HG02798 (cell line): ENCODE data around the gene SOX18.

ENCODE experiments used
- ATAC-seq: cut with Tn5 transposase; IDR thresholded peaks from one replicate; pipeline ENCODE4 v1.9.1; 2021; ENCODE audit warnings: mild to moderate bottlenecking; ENCODE audit not compliant: unreplicated experiment, poor library complexity

The SOX18 gene

GRCh38 chr20:64080813-64081623 is 31.6 kb upstream of the SOX18 start:
- ATAC-seq: no peak

GRCh38 chr20:64080013-64080812 is 30.8 kb upstream of the SOX18 start, which contains the start of gene OPRL1:
Gene OPRL1, plus strand, starts transcription at chr20:64080082. Its CDS starts 12,639 bp downstream, at chr20:64092721.
- no peak for ATAC-seq

DNA sequence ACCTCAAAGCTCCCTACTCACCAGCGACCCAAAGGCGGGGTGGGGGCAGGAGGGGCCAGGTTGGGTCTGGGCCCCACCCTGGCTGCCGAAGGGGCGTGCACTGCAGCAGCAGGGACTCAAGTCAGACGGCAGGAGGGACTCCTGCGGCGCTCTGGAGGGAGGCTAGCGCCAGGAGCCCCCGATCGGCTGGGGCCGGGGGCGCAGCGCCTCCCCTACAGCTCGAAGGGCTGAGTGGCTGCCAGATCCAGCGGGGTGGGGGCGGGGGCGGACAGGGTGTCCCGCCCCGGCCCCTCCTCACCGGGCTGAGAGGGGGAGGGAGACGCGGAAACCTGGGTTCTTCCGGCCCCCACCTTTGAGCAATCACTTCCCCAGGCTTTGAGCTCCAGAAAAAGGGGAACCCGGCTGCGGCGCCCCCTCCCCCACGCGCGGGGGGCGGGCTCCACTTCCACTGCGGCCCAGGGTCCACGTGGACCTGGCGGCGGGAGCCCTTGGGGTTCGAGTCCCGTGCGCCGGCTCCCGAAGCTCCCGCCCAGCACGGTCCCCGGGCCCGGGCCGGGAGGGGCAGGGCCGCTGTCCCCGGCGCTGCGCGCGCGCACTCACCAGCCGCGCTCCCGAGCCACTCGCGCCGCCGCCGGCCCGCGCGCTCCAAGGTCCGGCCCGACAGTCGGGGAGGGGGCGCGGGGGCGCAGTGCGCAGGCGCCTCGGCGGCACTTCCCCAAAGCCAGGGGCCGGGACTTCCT is 30.0 kb upstream of the SOX18 start, which contains the start of gene RGS19:
Gene RGS19 (minus strand): TSS at position 246 of the 740 bp plus-strand sequence. CDS start 2,632 bp downstream, outside the sequence.
- ATAC-seq: peak; percentile 57

DNA sequence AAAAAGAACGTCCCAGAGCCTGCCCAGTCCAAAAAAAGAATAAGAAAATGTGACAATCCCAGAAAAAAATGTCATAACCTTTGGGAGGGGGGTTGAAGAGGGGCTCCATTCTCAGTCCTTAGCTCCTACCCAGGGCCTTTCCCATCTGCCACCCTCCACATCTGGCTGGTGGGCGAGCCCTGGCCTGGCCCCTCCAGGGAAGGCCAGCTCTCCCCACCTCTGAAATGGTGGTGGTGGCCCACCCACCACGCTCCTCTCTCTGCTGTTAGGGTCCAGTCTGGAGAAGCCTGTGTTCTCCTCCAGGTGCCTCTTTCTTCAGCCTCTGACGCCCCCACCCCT is 29.5 kb upstream of the SOX18 start:
- ATAC-seq: no peak

DNA sequence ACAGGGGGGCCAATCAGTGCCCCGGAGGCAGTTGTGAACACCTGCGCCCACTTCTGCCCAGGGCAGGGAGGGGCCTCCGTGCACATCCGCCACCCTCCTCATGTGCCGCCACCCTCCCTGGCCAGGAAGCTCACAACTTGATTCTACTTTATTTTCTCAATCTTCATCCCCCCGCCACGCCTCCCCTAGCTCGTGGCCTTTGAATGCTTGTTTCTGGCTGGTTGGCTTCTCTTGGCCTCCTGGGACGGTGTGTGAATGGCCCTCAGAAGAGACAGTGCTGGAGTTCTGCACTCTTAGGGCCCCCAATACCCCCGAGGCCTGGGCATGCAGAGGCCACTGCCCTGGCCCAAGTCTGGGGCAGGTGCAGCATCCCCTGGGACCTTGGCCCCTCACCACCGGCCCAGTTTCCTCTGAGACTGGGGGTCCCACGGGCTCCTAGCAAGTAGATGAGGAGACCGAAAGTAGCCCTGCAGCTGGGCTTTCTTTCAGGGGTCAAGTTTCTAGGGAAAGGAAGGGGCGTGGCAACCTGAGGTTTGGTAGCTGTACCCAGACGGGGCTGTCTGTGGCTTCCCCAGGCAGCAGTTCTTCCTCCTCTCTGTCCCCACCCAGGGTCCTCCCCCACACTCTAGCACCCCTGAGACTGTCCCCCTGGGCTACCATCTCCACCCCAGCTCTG is 28.6 kb upstream of the SOX18 start:
- ATAC-seq: no peak

- ATAC-seq: no peak
These were observed 28.1 kb upstream of the SOX18 start for GRCh38 chr20:64077541-64077875.

DNA sequence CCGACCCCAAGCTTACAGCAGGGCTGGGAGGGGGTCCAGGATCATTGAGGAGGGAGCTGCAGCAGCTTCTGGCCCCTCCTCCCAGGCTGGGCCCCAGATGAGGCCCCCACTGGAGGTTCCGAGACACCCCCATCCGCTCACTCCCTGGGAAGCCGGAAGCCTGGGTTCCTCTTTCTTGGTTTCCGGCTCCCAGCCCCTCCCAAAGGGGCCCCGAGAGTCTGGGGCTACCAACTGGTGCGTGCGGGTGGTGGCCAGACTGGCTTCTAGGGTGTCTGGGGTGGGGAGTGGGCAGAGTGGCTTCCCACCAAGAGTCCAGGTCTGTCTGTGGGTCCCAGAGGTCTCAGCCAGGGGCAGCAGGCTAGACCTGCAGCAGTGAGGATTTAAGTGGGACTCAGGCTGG is 27.7 kb upstream of the SOX18 start:
- no peak for ATAC-seq

GRCh38 chr20:64076061-64076997 is 26.9 kb upstream of the SOX18 start:
- no peak for ATAC-seq

DNA sequence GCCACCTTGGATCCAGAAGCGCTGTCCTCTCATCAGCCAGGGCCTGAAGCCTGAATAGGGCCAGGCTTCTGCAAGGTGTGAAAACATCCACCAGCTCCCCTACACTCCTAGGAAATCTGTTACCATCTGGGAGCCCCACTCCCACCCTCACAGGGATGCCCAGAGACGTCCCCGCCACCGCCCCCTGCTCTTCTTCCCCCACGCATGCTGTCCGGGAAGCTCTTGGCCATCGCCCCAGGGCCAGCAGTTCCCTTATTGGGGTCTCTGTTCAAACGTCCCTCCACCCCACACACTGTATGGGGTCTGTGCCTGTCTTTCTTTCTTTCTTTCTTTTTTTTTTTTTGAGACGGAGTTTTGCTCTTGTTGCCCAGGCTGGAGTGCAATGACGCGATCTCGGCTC is 26.1 kb upstream of the SOX18 start:
- ATAC-seq: no peak

DNA sequence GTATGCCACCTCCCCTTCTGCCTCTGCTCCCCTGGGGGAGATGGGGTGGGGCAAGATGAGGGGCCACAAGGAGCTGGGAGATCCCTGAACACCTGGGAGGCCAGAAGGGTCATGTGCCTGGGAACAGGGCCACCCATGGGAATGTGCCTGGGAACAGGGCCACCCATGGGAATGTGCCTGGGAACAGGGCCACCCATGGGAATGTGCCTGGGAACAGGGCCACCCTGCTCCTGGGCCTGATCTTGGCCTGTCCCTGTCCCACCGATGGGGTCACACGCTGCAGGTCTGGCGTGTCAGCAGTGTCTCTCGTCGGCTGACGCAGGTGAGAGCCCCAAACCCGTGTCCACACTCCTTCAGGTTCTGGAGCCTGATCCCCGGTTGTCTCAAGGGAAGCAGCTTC is 25.5 kb upstream of the SOX18 start:
- ATAC-seq: no peak

GRCh38 chr20:64074184-64074789 is 24.8 kb upstream of the SOX18 start:
- no peak for ATAC-seq

- ATAC-seq: no peak
These were observed 24.2 kb upstream of the SOX18 start for GRCh38 chr20:64073476-64074183.

- ATAC-seq: no peak
These were observed 23.1 kb upstream of the SOX18 start for GRCh38 chr20:64072498-64073063.

DNA sequence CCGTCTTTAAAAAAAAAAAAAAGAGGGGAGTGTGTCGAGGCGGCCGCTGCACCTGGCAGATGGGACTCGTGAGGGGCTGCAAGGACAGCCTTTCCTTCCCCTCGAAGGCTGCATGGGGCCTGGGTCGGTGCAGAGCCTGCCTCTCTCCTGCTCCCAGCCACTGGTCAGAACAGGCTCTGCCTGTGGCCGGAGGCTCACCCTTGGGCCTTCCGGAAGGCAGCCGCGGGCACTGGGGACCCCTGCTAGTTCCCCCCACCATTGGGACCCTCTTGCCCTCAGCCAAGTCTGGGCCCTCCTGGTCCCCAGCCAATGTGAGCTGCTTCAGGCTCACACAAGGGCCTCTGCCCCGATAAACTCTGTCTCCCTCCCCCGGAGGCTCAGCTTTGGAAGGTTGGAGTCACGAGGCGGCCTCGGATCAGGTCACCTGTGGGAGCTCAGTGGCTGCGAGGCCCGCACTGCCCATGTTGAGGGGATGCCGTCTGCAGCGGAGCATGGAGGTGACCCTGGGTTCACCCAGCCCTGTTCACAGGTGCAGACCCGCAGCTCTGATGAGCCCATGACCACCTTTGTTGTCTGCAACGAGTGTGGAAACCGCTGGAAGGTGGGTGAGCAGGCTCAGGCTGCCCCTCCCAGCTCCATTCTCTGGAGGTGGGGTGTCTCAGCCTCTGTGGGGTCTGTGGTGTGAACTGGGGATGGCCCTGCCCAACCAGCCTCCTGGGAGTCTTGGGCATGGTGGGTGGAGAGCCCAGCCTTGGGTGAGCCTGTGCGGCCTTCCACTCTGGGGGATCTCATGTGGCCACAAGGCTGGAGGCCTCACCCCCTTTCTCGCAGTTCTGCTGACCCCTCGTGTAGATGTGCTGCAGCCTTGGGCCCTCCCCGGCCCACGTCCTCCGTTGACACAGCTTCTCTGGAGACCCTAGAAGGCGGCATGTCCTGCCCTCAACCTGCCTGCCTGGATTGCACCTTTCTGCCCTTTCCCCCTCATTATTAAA is 22.2 kb upstream of the SOX18 start:
- no peak for ATAC-seq

DNA sequence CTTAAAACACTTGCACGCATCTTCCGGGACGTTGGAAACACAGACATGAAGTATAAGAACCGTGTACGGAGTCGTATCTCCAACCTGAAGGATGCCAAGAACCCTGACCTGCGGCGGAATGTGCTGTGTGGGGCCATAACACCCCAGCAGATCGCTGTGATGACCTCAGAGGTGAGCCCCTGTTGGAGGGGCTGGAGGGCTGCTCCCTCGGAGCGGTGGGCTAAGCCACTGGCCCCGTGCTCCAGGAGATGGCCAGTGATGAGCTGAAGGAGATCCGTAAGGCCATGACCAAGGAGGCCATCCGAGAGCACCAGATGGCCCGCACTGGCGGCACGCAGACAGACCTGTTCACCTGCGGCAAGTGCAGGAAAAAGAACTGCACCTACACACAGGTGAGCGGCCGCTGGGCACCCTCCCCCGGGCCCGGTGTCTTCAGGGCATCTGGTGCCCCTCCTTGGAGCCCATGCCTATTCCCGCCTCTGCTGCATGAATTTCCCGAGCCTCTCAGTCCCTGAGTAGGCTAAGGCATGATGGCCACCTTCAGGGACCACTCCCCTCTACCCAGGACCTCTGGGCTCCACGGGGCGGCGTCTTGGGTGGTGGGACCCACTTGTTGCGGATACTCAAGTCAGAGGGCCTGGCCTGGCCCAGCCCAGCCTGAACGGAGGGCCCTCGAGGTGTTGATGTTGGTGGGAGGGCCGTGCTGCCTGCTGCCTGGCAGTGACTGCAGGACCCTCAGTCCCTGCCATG is 21.0 kb upstream of the SOX18 start:
- ATAC-seq: no peak

- ATAC-seq: no peak
These were observed 20.3 kb upstream of the SOX18 start for GRCh38 chr20:64069614-64070243.
